ENCODE results near the gene GALNT14. TPM values are rescaled to one million over a fixed set of nuclear protein-coding genes. Genes with fewer than 3 reads are reported as not detected.

Gene GALNT14
- total and polyA plus RNA-seq, 4 donors = 0.85 to 2.8 (median 2.4) TPM

GRCh38 chr2:30867385-30867784 is 270.9 kb downstream of the GALNT14 start:
- 76 to 88% methylated on average over 4 of the region's 4 CpGs for WGBS, 2 donors
- Histone ChIP-seq H3K4me1 (ENCODE audit: control insufficient read depth in 5 of 5, insufficient read depth in 5 of 5, low read length in 5 of 5) (peaks cover 0 to 3% (median 0%) of the 10 kb centered on the region in 5 donors), H3K27me3 (ENCODE audit: control insufficient read depth in 3 of 3, insufficient read depth in 3 of 3, low read length in 2 of 3) (peaks cover 0 to 9% (median 4%) of the 10 kb centered on the region in 3 donors), H3K9ac (ENCODE audit: insufficient read depth in 1 of 2, low read length in 2 of 2) (no peak overlapping the region), H3K27ac (ENCODE audit: low read depth in 1 of 2, low read length in 1 of 2) (no peak overlapping the region), H3K36me3 (ENCODE audit: control insufficient read depth in 4 of 4, insufficient read depth in 4 of 4, low read length in 4 of 4) (no peaks in the 10 kb centered on the region), H3K4me3 (no peak overlapping the region), H3K9me3 (ENCODE audit: control insufficient read depth in 4 of 4, insufficient read depth in 3 of 4, low read length in 3 of 4) (peaks cover 0 to 2% (median 0%) of the 10 kb centered on the region in 4 donors)
- ATAC-seq (ENCODE audit: insufficient read depth, low FRiP score) (no peak), DNase-seq (no peak)
- no peak for TF ChIP-seq CTCF (IDR thresholded peaks at IDR 0.05; ENCODE audit: control extremely low read depth, extremely low read depth)

GRCh38 chr2:30866974-30867373 is 271.3 kb downstream of the GALNT14 start:
- Histone ChIP-seq H3K4me1 (ENCODE audit: control insufficient read depth in 5 of 5, insufficient read depth in 5 of 5, low read length in 5 of 5) (peaks cover 0 to 3% (median 0%) of the 10 kb centered on the region in 5 donors), H3K27ac (ENCODE audit: low read depth in 1 of 2, low read length in 1 of 2) (no peak overlapping the region), H3K27me3 (ENCODE audit: control insufficient read depth in 3 of 3, insufficient read depth in 3 of 3, low read length in 2 of 3) (peaks cover 0 to 8% (median 4%) of the 10 kb centered on the region in 3 donors), H3K4me3 (no peak overlapping the region), H3K36me3 (ENCODE audit: control insufficient read depth in 4 of 4, insufficient read depth in 4 of 4, low read length in 4 of 4) (no peaks in the 10 kb centered on the region), H3K9ac (ENCODE audit: insufficient read depth in 1 of 2, low read length in 2 of 2) (no peak overlapping the region), H3K9me3 (ENCODE audit: control insufficient read depth in 4 of 4, insufficient read depth in 3 of 4, low read length in 3 of 4) (peaks cover 0 to 2% (median 0%) of the 10 kb centered on the region in 4 donors)
- ATAC-seq (ENCODE audit: insufficient read depth, low FRiP score) (no peak), DNase-seq (no peak)
- WGBS, 2 donors = 30 to 64% methylated on average over 5 of the region's 5 CpGs
- no peak for TF ChIP-seq CTCF (IDR thresholded peaks at IDR 0.05; ENCODE audit: control extremely low read depth, extremely low read depth)

- ATAC-seq (ENCODE audit: insufficient read depth, low FRiP score) (no peak), DNase-seq (no peak)
- H3K9ac ChIP-seq (ENCODE audit: insufficient read depth in 1 of 2, low read length in 2 of 2) = no peak overlapping the region
- TF ChIP-seq CTCF (IDR thresholded peaks at IDR 0.05; ENCODE audit: control extremely low read depth, extremely low read depth) = no peak
- peaks cover 0 to 2% (median 0%) of the 10 kb centered on the region in 4 donors for H3K9me3 ChIP-seq (ENCODE audit: control insufficient read depth in 4 of 4, insufficient read depth in 3 of 4, low read length in 3 of 4)
- H3K4me1 ChIP-seq (ENCODE audit: control insufficient read depth in 5 of 5, insufficient read depth in 5 of 5, low read length in 5 of 5) = peaks cover 0 to 3% (median 0%) of the 10 kb centered on the region in 5 donors
- no peaks in the 10 kb centered on the region for H3K36me3 ChIP-seq (ENCODE audit: control insufficient read depth in 4 of 4, insufficient read depth in 4 of 4, low read length in 4 of 4)
- H3K4me3 ChIP-seq = no peak overlapping the region
- no peak overlapping the region for H3K27ac ChIP-seq (ENCODE audit: low read depth in 1 of 2, low read length in 1 of 2)
- WGBS, 2 donors = 48 to 70% methylated on average over 10 of the region's 10 CpGs
- peaks cover 0 to 4% (median 2%) of the 10 kb centered on the region in 3 donors for H3K27me3 ChIP-seq (ENCODE audit: control insufficient read depth in 3 of 3, insufficient read depth in 3 of 3, low read length in 2 of 3)
Measured at GRCh38 chr2:30865892-30866681, 272.2 kb downstream of the GALNT14 start.
